Stimulated activated CD8-positive, alpha-beta memory T cell treated with anti-CD3 and anti-CD28 coated beads, Interleukin-12 subunit alpha, Interleukin-12 subunit beta, amount 100 ng/mL, for 24 hours (primary cell): ENCODE data around the gene KLHL13.
"Not testable (repeated sequence)": the region's sequence is repeated elsewhere in the genome, so short reads cannot be mapped to it uniquely, and the experiment has no call there.

Source experiments
- DNase-seq: peaks from one replicate; pipeline ENCODE4 v3.0.0-alpha.2; 2020; ENCODE audit errors: extremely low read depth

The KLHL13 gene

DNA sequence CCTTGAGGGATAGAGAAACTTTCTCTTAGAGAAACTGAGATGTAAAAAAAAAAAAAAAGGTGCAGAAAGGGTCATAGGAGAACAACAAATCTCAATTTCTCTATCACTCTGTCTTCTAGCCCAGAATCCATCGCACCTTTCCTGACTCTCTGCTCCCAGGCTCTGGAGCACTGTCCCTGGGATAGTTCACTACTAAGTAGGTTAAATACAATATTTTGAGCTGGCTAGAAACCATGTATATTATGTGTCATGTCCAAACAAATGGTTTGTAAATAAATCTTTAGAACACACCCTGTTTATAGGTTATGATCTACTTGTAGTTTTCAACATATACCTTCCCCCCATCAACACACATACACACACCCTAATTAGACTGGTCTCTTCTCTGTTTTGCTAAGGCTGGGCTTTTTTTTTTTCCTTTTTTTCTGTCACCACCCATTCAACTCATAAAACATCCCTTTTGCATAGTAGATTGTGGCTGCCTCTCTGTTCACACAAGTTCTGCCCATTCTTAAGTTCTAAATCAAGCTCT is 124.4 kb downstream of the KLHL13 start:
- no peak for DNase-seq

DNA sequence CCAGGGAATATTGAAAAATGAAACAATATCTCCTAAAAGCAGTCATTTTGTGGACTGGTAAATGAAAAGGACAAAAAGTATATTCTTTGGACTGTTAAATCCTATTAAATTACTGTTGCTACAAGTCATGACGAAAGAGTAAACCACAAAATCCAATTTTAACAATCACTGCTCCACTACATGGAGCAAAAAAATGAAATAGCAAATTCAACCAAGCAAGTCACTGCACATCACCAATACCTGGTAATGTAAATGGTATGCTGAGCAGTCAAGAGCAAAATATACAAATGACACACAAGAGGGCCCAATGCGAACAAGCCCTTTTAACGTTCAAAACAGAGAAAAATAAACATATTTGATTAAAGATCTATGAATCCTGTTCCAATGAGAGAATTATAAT is 126.2 kb downstream of the KLHL13 start:
- DNase-seq, result no peak

GRCh38 chrX:117989512-117989911 is 127.1 kb downstream of the KLHL13 start:
- no peak for DNase-seq

GRCh38 chrX:117987373-117987772 is 129.2 kb downstream of the KLHL13 start:
- DNase-seq, result no peak

DNA sequence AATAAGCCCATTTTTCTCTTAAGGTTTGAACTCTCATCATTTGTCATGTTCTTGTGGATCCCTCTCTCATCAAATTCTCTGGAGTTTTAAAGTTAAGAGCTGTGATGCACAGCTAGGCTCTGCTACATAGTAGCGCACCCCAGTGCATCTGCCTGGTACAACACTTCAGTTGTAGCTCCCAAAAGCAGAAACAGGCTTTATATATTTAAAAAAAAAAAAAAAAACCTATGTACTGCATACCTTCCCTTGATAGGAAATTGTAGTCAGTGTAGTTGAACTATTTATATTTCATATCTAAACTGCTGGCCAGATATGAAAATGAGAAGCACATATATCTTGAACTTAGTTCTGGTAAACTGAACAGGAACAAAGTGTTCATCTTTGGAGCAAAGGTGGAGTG is 131.4 kb downstream of the KLHL13 start:
- no peak for DNase-seq

DNA sequence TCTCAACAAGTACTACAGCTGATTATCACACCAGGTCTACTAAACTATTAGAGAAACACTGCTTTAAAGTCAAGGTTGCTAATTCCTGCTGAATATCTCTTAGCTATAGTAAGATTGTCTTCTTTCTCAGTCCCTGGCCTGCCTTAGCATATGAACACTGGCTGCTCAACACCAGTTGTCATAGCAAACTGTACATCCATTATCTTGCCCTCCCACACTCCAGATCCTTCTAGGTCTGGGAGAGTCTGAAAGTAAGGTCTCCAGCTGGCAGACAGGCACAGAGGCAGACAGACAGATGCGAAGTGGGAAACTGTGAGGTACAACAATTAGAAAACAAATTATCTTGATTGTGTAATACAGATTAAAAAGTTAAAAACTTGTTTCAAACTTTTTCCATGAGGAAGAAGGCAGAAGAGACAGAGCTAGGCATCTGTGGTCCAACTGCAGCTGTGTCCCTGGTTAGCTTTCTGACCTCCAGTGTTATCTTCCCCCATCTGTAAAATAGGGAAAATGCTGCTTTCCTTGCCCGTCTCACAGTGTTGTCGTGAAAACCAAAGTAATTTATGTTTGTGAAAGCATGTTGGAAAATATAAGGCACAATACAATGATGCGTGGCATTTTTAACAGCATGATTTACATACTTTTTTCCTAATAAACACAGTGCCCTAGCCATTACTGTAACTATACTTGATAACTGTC is 133.8 kb downstream of the KLHL13 start:
- no peak for DNase-seq

DNA sequence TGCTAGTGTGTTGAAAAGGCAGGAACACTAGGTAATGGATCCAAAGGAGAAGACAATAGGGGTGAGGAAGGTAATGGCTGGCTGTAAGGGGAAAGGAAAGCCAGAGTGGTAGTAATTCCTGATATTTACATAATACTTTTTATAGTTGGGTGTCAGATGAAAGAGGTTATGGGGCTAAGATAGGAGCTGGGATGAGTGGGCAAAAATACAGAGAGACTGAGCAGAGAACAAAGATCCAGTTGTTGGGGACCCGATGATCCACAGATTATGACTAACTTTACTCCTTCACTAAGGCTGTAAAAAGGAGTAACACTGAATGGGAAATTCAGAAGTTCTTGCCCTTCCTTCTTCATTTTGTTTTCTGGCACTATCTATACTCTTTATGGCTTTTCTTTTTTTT is 138.2 kb downstream of the KLHL13 start:
- no peak for DNase-seq

- no peak for DNase-seq
Observed at GRCh38 chrX:117977526-117977925, 139.1 kb downstream of the KLHL13 start.

- no peak for DNase-seq
Observed at GRCh38 chrX:117973110-117973807, 143.4 kb downstream of the KLHL13 start.

DNA sequence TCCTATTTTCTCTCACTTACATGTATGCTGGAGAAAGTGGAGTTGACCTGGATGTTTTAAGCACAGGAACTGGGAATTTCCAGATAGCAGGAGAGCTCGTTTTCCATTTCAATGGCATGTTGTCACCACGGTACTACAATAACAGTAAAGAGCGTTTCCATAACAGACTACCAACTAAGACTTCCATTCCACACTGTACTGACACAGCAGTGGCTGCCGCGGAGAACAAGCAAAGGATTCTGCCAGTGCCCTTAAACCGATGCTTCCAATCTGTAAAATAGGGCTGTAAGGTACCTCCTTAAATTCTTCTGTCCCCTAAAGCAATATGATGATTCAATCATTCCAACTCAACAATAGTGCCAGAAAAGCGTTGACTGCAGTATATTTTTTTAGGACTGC is 143.9 kb downstream of the KLHL13 start:
- DNase-seq, result no peak

DNA sequence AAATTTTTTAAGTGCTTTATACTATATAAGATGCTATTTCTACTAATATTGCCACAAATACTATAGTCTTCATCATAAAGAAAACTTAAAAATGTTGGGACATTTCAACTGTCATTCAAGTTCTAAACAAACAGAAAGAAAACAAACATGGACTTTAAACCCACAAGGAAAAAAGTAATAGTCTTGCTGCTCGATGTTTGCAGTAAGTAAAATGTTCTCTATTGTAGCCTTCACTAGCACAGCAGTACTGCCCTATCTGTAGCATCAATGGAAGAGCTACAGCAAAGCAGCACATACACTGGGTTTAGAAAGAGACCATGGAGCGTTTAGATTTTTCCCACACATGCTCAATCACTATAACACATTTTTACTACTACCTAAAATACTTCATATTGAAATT is 146.8 kb downstream of the KLHL13 start:
- no peak for DNase-seq

- no peak for DNase-seq
Observed at GRCh38 chrX:117969328-117969727, 147.3 kb downstream of the KLHL13 start.

DNA sequence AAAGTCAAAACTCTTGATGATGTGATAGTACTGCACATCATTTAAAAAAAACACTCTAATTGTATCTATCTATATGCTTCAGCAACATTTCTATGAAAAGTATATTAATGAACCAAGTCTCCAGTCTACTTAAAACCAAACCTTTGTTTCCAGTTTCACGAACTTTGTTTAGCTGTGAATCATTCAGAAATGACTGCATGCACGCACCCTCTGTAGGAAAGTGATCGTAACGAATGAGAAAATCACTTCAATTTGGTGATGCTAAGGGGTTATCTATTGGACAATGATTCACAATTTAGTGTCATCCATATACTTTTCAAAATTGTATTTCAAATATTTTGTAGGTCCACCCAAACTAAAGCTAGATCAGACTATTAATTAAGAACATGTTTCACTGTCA is 157.6 kb downstream of the KLHL13 start:
- DNase-seq, result no peak

- no peak for DNase-seq
Observed at GRCh38 chrX:117957128-117957527, 159.5 kb downstream of the KLHL13 start.

DNA sequence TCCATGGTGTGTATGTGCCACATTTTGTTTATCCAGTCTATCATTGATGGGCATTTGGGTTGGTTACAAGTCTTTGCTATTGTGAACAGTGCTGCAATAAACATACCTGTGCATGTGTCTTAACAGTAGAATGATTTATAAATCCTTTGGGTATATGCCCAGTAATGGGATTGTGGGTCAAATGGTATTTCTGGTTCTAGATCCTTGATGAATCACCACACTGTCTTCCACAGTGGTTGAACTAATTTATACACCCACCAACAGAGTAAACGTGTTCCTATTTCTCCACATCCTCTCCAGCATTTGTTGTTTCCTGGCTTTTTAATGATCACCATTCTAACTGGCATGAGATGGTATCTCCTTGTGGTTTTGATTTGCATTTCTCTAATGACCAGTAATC is 177.3 kb downstream of the KLHL13 start:
- not testable (repeated sequence) for DNase-seq

GRCh38 chrX:117936118-117936517 is 180.5 kb downstream of the KLHL13 start:
- no peak for DNase-seq

DNA sequence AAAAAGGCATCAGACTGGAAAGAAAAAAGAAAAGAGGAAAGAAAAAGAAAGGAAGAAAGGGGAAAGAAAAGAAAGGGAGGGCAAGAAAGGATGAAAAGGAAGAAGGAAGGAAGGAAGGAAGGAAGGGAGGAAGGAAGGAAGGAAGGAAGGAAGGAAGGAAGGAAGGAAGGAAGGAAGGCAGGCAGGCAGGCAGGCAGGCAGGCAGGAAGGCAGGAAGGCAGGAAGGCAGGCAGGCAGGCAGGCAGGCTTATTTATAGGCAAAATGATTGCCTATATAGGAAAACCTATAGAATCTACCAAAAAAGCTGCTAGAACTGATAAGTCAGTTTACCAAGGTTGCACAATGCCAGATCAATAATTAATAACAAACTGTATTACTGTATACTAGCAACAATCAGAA is 186.5 kb downstream of the KLHL13 start:
- DNase-seq, result not testable (repeated sequence)

- no peak for DNase-seq
Observed at GRCh38 chrX:117919755-117920154, 196.9 kb downstream of the KLHL13 start.

DNA sequence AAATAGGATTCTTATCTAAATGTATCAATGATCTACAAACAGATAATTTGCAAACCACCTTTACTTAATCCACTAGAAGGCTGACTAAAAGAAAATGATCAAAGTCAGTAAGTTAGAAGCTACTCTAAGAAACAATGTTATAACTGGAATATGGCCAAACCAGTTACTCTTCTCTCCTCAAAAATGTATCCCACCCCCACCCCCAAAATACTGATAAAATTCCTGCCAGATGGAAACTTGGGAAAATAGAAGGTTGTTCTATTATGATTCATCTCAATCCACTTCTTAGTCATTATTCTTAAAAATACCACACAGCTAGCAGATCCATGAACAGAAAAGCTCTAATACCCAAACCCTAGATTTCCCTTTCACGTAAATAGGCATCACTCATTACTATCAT is 206.4 kb downstream of the KLHL13 start:
- no peak for DNase-seq

DNA sequence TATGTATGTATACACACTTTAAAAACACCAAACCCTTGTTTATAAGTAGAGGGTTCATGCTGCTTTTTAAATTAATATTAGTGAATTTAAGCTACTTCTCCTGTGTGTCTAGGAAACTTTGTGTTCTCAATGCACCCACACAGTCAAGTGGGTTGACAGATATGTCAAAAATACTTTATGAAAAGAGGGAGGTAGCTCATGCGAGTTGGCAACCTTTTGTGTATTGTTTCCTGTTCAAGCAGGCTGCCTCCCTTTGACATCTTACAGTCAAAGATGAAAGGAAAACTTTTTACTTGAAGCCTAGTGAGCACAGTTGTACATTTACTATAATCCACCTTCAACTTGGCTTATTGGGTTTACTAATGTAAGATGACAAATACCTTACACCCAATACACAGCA is 218.4 kb downstream of the KLHL13 start:
- no peak for DNase-seq

DNA sequence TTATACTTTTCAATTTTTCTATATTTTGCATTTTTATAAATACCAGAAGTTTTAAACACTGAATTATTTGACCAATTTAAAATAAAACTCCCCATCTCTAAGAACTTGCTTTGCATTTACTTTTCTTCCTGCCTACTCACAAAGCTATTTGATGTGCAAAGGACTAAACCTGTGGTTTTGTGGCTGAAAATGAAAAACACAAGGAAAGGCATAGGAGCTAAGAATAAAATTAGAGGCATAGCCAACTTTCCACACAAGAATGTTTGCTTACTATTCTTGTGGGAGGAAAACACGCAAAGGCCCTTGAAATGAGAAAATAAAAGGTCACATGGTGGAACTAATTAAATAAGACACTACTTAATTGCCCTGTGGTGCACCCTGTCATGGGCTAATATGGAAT is 221.2 kb downstream of the KLHL13 start:
- DNase-seq, result no peak

- DNase-seq, result no peak
Observed at GRCh38 chrX:117892469-117892868, 224.1 kb downstream of the KLHL13 start.

GRCh38 chrX:117871796-117872195 is 244.8 kb downstream of the KLHL13 start:
- no peak for DNase-seq
